LNCAP (cell line): ENCODE data around the gene PKP2.

ENCODE experiments used
- CTCF ChIP-seq: fragments of 450-650 bp; IDR thresholded peaks from 2 replicates; pipeline ENCODE4 v1.5.1; 2017; ENCODE audit warnings: mild to moderate bottlenecking

Gene PKP2

GRCh38 chr12:32920506-32921085 lies 24.0 kb upstream of the PKP2 start:
- TF ChIP-seq CTCF: no peak

- peak; percentile 50 for TF ChIP-seq CTCF
These were observed 22.6 kb upstream of the PKP2 start for GRCh38 chr12:32918890-32919801.

GRCh38 chr12:32917094-32917611 lies 20.6 kb upstream of the PKP2 start:
- no peak for TF ChIP-seq CTCF

GRCh38 chr12:32907898-32908476 lies 11.4 kb upstream of the PKP2 start:
- TF ChIP-seq CTCF: no peak

- no peak for TF ChIP-seq CTCF
These were observed 10.6 kb upstream of the PKP2 start for GRCh38 chr12:32907166-32907565.

GRCh38 chr12:32906399-32907165 lies 10.0 kb upstream of the PKP2 start:
- TF ChIP-seq CTCF: no peak

GRCh38 chr12:32903763-32904162 lies 7.2 kb upstream of the PKP2 start:
- no peak for TF ChIP-seq CTCF
